GM12875 (cell line): ENCODE data around the gene MORN4.

ENCODE experiments used
- H3K4me3 ChIP-seq: one replicate; pipeline ENCODE4 v1.5.1; 2011; ENCODE audit warnings: low read depth, low read length, control low read depth
- TF ChIP-seq, protein P1 (sequence below): IDR thresholded peaks from 2 replicates; pipeline ENCODE4 v1.5.1; 2011; ENCODE audit warnings: low read depth, mild to moderate bottlenecking, control low read depth, inconsistent platforms, low read length, moderate library complexity, borderline replicate concordance; ENCODE audit not compliant: insufficient read depth

MORN4 gene

DNA sequence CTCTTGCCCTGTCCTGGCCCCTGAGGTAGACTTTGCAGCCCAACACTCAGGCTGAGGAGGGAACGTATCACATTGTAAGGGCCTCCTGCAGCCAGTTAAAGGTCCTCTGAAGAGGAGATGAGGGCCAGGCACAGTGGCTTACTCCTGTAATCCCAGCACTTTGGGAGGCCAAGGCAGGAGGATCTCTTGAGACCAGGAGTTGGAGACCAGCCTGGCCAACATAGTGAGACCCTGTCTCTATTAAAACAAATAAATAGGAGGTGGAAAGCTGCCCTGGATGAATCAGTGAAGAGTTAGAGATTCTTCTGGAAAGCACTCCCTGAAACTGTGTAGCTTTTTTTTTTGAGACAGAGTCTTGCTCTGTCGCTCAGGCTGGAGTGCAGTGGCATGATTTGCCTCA, 46.1 kb downstream of the MORN4 start:
- TF ChIP-seq, protein P1, sequence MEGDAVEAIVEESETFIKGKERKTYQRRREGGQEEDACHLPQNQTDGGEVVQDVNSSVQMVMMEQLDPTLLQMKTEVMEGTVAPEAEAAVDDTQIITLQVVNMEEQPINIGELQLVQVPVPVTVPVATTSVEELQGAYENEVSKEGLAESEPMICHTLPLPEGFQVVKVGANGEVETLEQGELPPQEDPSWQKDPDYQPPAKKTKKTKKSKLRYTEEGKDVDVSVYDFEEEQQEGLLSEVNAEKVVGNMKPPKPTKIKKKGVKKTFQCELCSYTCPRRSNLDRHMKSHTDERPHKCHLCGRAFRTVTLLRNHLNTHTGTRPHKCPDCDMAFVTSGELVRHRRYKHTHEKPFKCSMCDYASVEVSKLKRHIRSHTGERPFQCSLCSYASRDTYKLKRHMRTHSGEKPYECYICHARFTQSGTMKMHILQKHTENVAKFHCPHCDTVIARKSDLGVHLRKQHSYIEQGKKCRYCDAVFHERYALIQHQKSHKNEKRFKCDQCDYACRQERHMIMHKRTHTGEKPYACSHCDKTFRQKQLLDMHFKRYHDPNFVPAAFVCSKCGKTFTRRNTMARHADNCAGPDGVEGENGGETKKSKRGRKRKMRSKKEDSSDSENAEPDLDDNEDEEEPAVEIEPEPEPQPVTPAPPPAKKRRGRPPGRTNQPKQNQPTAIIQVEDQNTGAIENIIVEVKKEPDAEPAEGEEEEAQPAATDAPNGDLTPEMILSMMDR: no peak

DNA sequence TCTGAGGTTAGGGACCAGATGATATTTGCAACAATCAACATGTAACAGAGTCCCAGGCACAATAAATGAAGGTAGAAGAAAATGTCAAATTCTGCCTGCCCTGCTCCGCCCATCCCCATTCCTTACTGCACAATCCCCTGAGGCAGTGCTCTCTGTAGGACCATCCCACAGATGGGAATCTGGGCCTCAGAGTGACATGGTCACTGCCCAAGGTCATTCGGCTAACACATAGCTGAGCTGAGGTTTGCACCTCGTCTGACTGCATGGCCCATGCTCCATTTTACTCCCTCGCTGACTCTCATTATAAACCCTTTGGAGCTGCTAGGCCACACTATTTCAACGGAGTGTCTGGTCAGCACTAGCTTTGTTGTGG, 47.9 kb downstream of the MORN4 start:
- no peak overlapping the region for H3K4me3 ChIP-seq
- TF ChIP-seq, protein P1: no peak

More for the DNA sequence above, 46.1 kb downstream of the MORN4 start:
- H3K4me3 ChIP-seq: no peak overlapping the region

DNA sequence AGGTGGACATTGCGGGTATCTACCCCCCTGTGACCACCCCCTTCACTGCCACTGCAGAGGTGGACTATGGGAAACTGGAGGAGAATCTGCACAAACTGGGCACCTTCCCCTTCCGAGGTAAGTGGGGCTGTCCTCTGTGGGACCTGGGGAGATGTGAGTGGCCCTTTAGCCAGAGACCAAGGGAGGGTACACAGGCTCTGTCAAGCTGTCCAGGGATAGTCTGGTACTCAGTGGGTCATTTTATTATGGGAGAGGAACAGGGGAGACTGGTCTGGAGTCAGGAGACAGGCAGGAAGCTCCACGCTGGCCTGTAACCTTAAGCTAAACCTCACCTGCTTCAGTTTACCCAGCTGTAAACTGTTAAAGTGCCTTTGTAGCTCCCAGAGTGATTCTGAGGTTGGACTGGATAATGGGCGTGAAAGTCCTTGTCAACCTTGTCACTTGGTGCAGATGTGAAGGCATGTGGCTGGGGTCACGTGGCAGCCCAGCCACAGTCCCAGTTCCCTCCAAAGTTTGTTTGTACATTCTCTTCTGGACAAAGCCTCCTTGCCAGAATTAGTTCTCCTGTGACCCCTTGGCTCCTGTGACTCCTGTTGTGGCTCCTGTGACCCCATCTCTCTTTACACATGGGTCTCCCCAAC, 48.4 kb downstream of the MORN4 start:
- no peak overlapping the region for H3K4me3 ChIP-seq
- TF ChIP-seq, protein P1: no peak

DNA sequence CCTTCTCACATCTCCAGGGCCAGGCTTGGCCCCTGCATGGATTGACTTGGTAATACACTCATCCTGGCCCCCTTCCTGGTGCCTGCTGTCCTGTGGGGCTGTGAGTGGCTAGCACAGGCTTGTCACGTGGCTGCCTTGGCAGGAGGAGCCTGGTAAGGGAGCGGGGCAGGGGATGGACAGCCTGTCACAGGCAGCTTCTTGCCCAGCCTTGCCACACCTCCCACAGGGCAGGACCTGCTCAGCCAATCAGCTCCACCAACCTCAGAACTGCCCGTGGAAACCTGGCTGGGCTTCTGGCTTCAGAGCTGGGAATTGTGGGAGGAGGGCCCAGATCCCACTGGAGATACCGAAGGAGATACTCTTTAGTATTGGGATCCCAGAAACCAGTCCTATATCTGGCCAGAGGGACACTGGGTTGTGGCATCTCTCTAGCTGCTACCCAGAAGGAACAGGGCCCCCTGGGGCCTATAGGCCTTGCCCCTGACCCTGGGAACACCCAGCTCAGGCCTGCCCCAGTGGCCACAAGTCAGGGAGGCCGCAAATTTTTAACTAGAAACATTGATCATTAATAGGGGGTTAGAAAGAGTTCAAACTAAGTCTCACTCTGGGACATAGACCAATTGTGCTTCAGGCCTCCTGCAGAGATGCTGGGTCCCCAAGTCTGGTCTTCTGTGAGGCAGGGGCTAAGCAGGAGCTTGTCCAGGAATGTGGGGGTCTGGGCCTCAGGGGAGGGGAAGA, 49.1 kb downstream of the MORN4 start, which contains the start of gene HOGA1:
Gene HOGA1 (plus strand): TSS at position 330 of the 738 bp plus-strand sequence. CDS start 315 bp downstream, at position 645.
- no peak within 1 kb of the TSS for H3K4me3 ChIP-seq
- TF ChIP-seq, protein P1: no peak

DNA sequence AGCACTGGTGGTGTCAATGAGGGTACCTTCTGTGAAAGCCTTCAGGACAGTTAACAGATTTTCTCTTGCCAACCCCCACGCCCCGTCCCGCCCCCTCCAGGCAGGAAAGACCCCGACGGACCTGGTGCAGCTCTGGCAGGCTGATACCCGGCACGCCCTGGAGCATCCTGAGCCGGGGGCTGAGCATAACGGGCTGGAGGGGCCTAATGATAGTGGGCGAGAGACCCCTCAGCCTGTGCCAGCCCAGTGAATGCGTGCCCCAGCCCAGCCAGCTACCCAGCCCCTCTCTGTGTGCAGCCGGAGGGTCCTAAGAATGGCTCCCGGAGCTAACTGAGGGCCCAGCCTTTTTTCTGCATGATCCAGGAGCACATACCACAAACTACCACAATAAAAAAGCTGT, 49.8 kb downstream of the MORN4 start:
- H3K4me3 ChIP-seq: no peak overlapping the region
- TF ChIP-seq, protein P1: no peak

DNA sequence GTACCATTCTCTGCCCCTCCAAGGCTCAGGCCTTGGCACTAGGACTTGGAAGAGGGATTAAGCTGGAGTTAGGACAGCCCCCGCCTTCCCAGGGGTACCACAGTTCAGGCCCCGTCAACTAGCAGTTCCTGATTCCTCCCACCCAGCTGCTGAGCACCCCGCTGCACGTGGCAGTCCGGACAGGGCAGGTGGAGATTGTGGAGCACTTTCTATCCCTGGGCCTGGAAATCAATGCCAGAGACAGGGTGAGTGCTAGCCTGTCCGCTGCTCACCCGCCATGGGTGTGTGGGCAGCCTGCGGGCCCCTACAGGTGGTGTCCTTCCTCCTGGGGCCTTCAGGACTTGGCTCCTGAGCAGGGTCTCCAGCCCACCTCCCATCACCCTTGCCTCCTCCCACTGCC, 51.1 kb downstream of the MORN4 start:
- TF ChIP-seq, protein P1: no peak
- H3K4me3 ChIP-seq: no peak overlapping the region
